HepG2 (cell line): ENCODE measurements around the gene SLC39A2. TPM values are rescaled to one million over a fixed set of nuclear protein-coding genes. Genes with fewer than 3 reads are reported as not detected.

Experiments used
- ATAC-seq: fragments of 200-7000 bp; cut with Tn5 transposase; 3 replicates; pipeline ENCODE4 v1.9.1; 2020; ENCODE audit warnings: mild to moderate bottlenecking, moderate library complexity
- BruUV-seq: library from RNA; stranded (reverse); fragments of 400-500 nt; replicated peaks from 2 replicates; lab custom pipeline; 2021; lab: Mats Ljungman, UMichigan
- CTCF ChIA-PET: fragments of 300-600 bp; formaldehyde crosslinking; extraction: SDS; loops from one replicate; lab custom pipeline; 2021; ENCODE audit warnings: low total read pairs, inconsistent platforms, low intra/inter-chr PET ratio; lab: Yijun Ruan, JAX
- POLR2A ChIA-PET: fragments of 350-600 bp; sonication (Branson Sonifier 250); formaldehyde crosslinking; loops from one replicate; lab custom pipeline; 2020; ENCODE audit warnings: antibody characterized with exemption, inconsistent platforms; lab: Yijun Ruan, JAX
- DNase-seq: peaks from one replicate; pipeline ENCODE4 v3.0.0-alpha.2; 2015; ENCODE audit warnings: low spot score
- FAIRE-seq: peaks from 3 replicates; lab custom pipeline; 2011; peaks lifted over from hg19 to GRCh38; lab: Jason Lieb, UNC
- H2AFZ ChIP-seq: one replicate; pipeline ENCODE4 v1.6.1; 2011; ENCODE audit warnings: low read length, inconsistent platforms
- H3K27ac ChIP-seq: fragments of 300-600 bp; 3 replicates; pipeline ENCODE4 v1.8.0; 2011; ENCODE audit warnings: mixed run types, mild to moderate bottlenecking, mixed read lengths, low read length, inconsistent platforms; ENCODE audit not compliant: insufficient read depth; ENCODE audit errors: extremely low read length
- H3K27me3 ChIP-seq, 2 experiments: fragments of 200-600 bp in 1 of 2; 2 replicates in 1 of 2; 3 replicates in 1 of 2; pipeline versions ENCODE4 v1.6.0 to v1.8.0; 2011; ENCODE audit warnings: low read length in 2 of 2, mild to moderate bottlenecking in 2 of 2, moderate library complexity in 2 of 2, inconsistent platforms in 1 of 2; ENCODE audit not compliant: insufficient read depth in 2 of 2, control insufficient read depth in 1 of 2
- H3K36me3 ChIP-seq, 2 experiments: fragments of 200-600 bp in 1 of 2; replicated peaks in 1 of 2; 2 replicates in 1 of 2; 3 replicates in 1 of 2; pipeline versions ENCODE4 v1.5.1 to v1.8.0; 2011; ENCODE audit warnings: low read length in 2 of 2, inconsistent platforms in 1 of 2; ENCODE audit not compliant: insufficient read depth in 2 of 2, control insufficient read depth in 1 of 2
- H3K4me1 ChIP-seq: 2 replicates; pipeline ENCODE4 v1.5.1; 2012; ENCODE audit warnings: low read length, inconsistent platforms; ENCODE audit not compliant: insufficient read depth
- H3K4me2 ChIP-seq: 2 replicates; pipeline ENCODE4 v1.6.0; 2011; ENCODE audit warnings: low read depth, low read length, inconsistent platforms
- H3K4me3 ChIP-seq, 3 experiments: fragments of 200-600 bp in 1 of 3; sonication (generic), shearing (Covaris generic) in 1 of 3; replicated peaks in 1 of 3; 2 replicates each; pipeline ENCODE4 v1.5.1; 2011 to 2016; ENCODE audit warnings: low read length in 3 of 3, inconsistent platforms in 2 of 3, low read depth in 2 of 3, mild to moderate bottlenecking in 2 of 3, control low read depth in 1 of 3, mixed read lengths in 1 of 3; ENCODE audit not compliant: insufficient read depth in 1 of 3
- H3K79me2 ChIP-seq: one replicate; pipeline ENCODE4 v1.6.1; 2011; ENCODE audit warnings: low read length, inconsistent platforms; ENCODE audit not compliant: insufficient read depth
- H3K9ac ChIP-seq: 2 replicates; pipeline ENCODE4 v1.6.0; 2011; ENCODE audit warnings: mild to moderate bottlenecking, low read depth, low read length, inconsistent platforms; ENCODE audit not compliant: insufficient read depth
- H3K9me3 ChIP-seq: 2 replicates; pipeline ENCODE4 v1.5.1; 2012; ENCODE audit warnings: mild to moderate bottlenecking, low read length
- H4K20me1 ChIP-seq: 2 replicates; pipeline ENCODE4 v1.6.0; 2011; ENCODE audit warnings: inconsistent platforms, mild to moderate bottlenecking, low read length, moderate library complexity; ENCODE audit not compliant: insufficient read depth
- CBX2 ChIP-seq, 2 experiments: fragments of 200-600 bp in 1 of 2; sonication (generic); formaldehyde crosslinking in 1 of 2; IDR thresholded peaks; 2 replicates each; pipeline versions ENCODE4 v1.7.0 to v1.8.1; 2018 to 2022; ENCODE audit warnings: low read depth in 2 of 2, low read length in 1 of 2, mild to moderate bottlenecking in 1 of 2, missing genetic modification reagents in 1 of 2
- CENPT ChIP-seq: sonication (generic); formaldehyde crosslinking; IDR thresholded peaks from 2 replicates; pipeline ENCODE4 v1.8.0; 2022; ENCODE audit warnings: low read depth, mild to moderate bottlenecking, moderate library complexity, missing genetic modification reagents
- ETV5 ChIP-seq: IDR thresholded peaks from 2 replicates; pipeline ENCODE4 v1.6.1; 2018; ENCODE audit warnings: missing biosample characterization, missing genetic modification reagents, inconsistent platforms, borderline replicate concordance
- MEF2D ChIP-seq: sonication (generic); formaldehyde crosslinking; IDR thresholded peaks from 2 replicates; pipeline ENCODE4 v1.5.1; 2020; ENCODE audit warnings: mild to moderate bottlenecking, missing genetic modification reagents
- SCMH1 ChIP-seq: sonication (generic); formaldehyde crosslinking; IDR thresholded peaks from 2 replicates; pipeline ENCODE4 v1.9.0; 2021; ENCODE audit warnings: missing genetic modification reagents, mild to moderate bottlenecking, borderline replicate concordance
- TCF7L2 ChIP-seq: IDR thresholded peaks from 2 replicates; pipeline ENCODE4 v1.6.1; 2011; ENCODE audit warnings: mild to moderate bottlenecking, low read depth, low read length, moderate library complexity
- ZBTB42 ChIP-seq: sonication (generic); formaldehyde crosslinking; IDR thresholded peaks from 2 replicates; pipeline ENCODE4 v1.5.0; 2020; ENCODE audit warnings: mild to moderate bottlenecking, missing genetic modification reagents
- ZNF296 ChIP-seq: sonication (generic); formaldehyde crosslinking; conservative IDR thresholded peaks from 2 replicates; pipeline ENCODE4 v1.5.0; 2020; ENCODE audit warnings: mild to moderate bottlenecking, missing genetic modification reagents
- ZNF326 ChIP-seq: sonication (generic); formaldehyde crosslinking; IDR thresholded peaks from 2 replicates; pipeline ENCODE4 v1.4.0; 2020; ENCODE audit warnings: missing genetic modification reagents, borderline replicate concordance
- ZNF569 ChIP-seq: sonication (generic); formaldehyde crosslinking; IDR thresholded peaks from 2 replicates; pipeline ENCODE4 v1.5.0; 2020; ENCODE audit warnings: mild to moderate bottlenecking, missing genetic modification reagents, moderate library complexity, borderline replicate concordance
- ZNF713 ChIP-seq: sonication (generic); formaldehyde crosslinking; IDR thresholded peaks from 2 replicates; pipeline ENCODE4 v1.4.0; 2020; ENCODE audit warnings: mild to moderate bottlenecking, missing genetic modification reagents
- whole genome bisulfite sequencing: methylation state at CpG from one replicate; pipeline ENCODE4 v1.1.6; 2017; ENCODE audit warnings: low lambda C conversion rate; 5-methylcytosine and 5-hydroxymethylcytosine counted together
- in situ Hi-C: cut with HindIII; loops from 2 replicates; pipeline ENCODE4 v1.10.0; 2017; ENCODE audit warnings: low pct_unique_long_range_greater_than_20kb; ENCODE audit not compliant: extremely low pct_ligation_motif_present
- intact Hi-C: fragments of 100-400 bp; cut with micrococcal nuclease; formaldehyde crosslinking; loops from one replicate; pipeline ENCODE4 v1.10.0; 2022; ENCODE audit not compliant: unreplicated experiment
- polyA plus RNA-seq, 8 experiments: library from polyadenylated mRNA; depleted of rRNA in 3 of 8; stranded (reverse) in 7 of 8; unstranded in 1 of 8; fragments of >200 nt; fragmentation: Illumina TruSeq in 4 of 8; extraction: Trizol in 4 of 8; gene quantifications; 2 replicates each; pipeline versions ENCODE4 v1.2.1 to v1.2.3, GENCODE V29; 2011 to 2016; ENCODE audit warnings: low read depth in 4 of 8, missing spikeins in 1 of 8, mixed read lengths in 1 of 8; ENCODE audit not compliant: insufficient read depth in 1 of 8
- total RNA-seq, 5 experiments: library from RNA; depleted of rRNA; stranded (reverse); fragments of >200 nt; fragmentation: Illumina TruSeq; extraction: Trizol; gene quantifications; 2 replicates each; pipeline ENCODE4 v1.2.3, GENCODE V29; 2016; ENCODE audit warnings: low read depth in 1 of 5
- TF ChIP-seq, protein P1 (sequence below): sonication (generic); formaldehyde crosslinking; conservative IDR thresholded peaks from 2 replicates; pipeline ENCODE4 v1.4.0; 2020; ENCODE audit warnings: missing genetic modification reagents
- TF ChIP-seq, protein P2 (sequence below): sonication (generic); formaldehyde crosslinking; IDR thresholded peaks from 2 replicates; pipeline ENCODE4 v1.4.0; 2020; ENCODE audit warnings: mild to moderate bottlenecking, missing genetic modification reagents
- TF ChIP-seq, protein P3 (sequence below): sonication (generic); formaldehyde crosslinking; IDR thresholded peaks from 2 replicates; pipeline ENCODE4 v1.4.0; 2020; ENCODE audit warnings: low read depth, missing genetic modification reagents
- TF ChIP-seq, protein P4 (sequence below): sonication (generic); formaldehyde crosslinking; IDR thresholded peaks from 2 replicates; pipeline ENCODE4 v1.8.0; 2022; ENCODE audit warnings: low read depth, missing genetic modification reagents

Gene SLC39A2
- total and polyA plus RNA-seq, 2 of the 13 experiments (the other 11 are each of a cell fraction or from before 2014, with no cell fraction given): 0.08 to 0.11 TPM

DNA sequence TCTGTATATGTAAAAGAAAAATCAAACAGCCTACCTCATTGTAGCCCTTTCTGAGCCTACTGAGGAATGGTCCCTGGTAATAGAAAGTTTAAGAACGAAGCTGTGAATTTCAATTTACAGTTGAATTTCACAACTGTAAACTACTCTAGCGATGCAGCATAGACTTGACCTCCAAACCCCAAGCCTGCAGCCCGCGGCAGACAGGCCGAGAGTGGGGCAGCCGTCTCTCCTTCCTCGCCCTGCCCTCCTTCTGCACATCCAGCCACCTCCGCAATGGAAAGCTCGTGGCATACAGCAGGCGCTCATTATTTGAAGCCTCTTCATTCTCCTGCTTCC lies 28.5 kb upstream of the SLC39A2 start:
- peak; percentile 59 for ATAC-seq
- no peaks in the 10 kb centered on the region for H4K20me1 ChIP-seq
- TF ChIP-seq, protein P1, sequence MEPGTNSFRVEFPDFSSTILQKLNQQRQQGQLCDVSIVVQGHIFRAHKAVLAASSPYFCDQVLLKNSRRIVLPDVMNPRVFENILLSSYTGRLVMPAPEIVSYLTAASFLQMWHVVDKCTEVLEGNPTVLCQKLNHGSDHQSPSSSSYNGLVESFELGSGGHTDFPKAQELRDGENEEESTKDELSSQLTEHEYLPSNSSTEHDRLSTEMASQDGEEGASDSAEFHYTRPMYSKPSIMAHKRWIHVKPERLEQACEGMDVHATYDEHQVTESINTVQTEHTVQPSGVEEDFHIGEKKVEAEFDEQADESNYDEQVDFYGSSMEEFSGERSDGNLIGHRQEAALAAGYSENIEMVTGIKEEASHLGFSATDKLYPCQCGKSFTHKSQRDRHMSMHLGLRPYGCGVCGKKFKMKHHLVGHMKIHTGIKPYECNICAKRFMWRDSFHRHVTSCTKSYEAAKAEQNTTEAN: no peak
- TF ChIP-seq, protein P2, sequence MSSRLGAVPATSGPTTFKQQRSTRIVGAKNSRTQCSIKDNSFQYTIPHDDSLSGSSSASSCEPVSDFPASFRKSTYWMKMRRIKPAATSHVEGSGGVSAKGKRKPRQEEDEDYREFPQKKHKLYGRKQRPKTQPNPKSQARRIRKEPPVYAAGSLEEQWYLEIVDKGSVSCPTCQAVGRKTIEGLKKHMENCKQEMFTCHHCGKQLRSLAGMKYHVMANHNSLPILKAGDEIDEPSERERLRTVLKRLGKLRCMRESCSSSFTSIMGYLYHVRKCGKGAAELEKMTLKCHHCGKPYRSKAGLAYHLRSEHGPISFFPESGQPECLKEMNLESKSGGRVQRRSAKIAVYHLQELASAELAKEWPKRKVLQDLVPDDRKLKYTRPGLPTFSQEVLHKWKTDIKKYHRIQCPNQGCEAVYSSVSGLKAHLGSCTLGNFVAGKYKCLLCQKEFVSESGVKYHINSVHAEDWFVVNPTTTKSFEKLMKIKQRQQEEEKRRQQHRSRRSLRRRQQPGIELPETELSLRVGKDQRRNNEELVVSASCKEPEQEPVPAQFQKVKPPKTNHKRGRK (CRISPR knock-in tag): no peak
- TF ChIP-seq ZBTB42 (no peak), ZNF569 (CRISPR knock-in tag) (no peak), CBX2 (IDR thresholded peaks at IDR 0.05; ENCODE audit: low read depth, low read length) (no peak), CBX2 (CRISPR knock-in tag; IDR thresholded peaks at IDR 0.05; ENCODE audit: low read depth) (no peak), TCF7L2 (no peak), CENPT (CRISPR knock-in tag) (no peak), ZNF713 (CRISPR knock-in tag) (no peak), MEF2D (CRISPR knock-in tag) (no peak), ZNF326 (CRISPR knock-in tag) (no peak), ETV5 (no peak), ZNF296 (CRISPR knock-in tag) (no peak), SCMH1 (no peak)
- TF ChIP-seq, protein P3, sequence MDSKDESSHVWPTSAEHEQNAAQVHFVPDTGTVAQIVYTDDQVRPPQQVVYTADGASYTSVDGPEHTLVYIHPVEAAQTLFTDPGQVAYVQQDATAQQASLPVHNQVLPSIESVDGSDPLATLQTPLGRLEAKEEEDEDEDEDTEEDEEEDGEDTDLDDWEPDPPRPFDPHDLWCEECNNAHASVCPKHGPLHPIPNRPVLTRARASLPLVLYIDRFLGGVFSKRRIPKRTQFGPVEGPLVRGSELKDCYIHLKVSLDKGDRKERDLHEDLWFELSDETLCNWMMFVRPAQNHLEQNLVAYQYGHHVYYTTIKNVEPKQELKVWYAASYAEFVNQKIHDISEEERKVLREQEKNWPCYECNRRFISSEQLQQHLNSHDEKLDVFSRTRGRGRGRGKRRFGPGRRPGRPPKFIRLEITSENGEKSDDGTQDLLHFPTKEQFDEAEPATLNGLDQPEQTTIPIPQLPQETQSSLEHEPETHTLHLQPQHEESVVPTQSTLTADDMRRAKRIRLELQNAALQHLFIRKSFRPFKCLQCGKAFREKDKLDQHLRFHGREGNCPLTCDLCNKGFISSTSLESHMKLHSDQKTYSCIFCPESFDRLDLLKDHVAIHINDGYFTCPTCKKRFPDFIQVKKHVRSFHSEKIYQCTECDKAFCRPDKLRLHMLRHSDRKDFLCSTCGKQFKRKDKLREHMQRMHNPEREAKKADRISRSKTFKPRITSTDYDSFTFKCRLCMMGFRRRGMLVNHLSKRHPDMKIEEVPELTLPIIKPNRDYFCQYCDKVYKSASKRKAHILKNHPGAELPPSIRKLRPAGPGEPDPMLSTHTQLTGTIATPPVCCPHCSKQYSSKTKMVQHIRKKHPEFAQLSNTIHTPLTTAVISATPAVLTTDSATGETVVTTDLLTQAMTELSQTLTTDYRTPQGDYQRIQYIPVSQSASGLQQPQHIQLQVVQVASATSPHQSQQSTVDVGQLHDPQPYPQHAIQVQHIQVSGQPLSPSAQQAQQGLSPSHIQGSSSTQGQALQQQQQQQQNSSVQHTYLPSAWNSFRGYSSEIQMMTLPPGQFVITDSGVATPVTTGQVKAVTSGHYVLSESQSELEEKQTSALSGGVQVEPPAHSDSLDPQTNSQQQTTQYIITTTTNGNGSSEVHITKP (CRISPR knock-in tag): no peak
- TF ChIP-seq, protein P4, sequence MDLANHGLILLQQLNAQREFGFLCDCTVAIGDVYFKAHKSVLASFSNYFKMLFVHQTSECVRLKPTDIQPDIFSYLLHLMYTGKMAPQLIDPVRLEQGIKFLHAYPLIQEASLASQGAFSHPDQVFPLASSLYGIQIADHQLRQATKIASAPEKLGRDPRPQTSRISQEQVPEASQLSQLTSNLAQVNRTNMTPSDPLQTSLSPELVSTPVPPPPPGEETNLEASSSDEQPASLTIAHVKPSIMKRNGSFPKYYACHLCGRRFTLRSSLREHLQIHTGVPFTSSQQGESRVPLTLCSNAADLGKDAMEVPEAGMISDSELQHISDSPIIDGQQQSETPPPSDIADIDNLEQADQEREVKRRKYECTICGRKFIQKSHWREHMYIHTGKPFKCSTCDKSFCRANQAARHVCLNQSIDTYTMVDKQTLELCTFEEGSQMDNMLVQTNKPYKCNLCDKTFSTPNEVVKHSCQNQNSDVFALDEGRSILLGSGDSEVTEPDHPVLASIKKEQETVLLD (CRISPR knock-in tag): no peak

More for the DNA sequence above, 28.5 kb upstream of the SLC39A2 start:
- H2AFZ ChIP-seq: peak overlapping the region; percentile 68
- DNase-seq (no peak), FAIRE-seq (no peak)
- no peak overlapping the region for H3K27ac ChIP-seq
- H3K27me3 ChIP-seq: peaks cover 0 to 23% of the 10 kb centered on the region in 2 experiments; a peak in 3 of 5 replicates
- intact Hi-C loops (no loop called here), in situ Hi-C loops (loop anchor here (10.0 kb wide), 1 partner anchor 506 kb away; the partner anchor contains the start of genes PIP4P1 and PNP)
- H3K4me2 ChIP-seq: peak overlapping the region; percentile 92
- H3K79me2 ChIP-seq: no peaks in the 10 kb centered on the region
- no peaks in the 10 kb centered on the region for H3K36me3 ChIP-seq
- peak overlapping the region; percentile 54 to 80 (median 80) for H3K4me3 ChIP-seq
- H3K4me1 ChIP-seq: peaks cover 32% of the 10 kb centered on the region
- ChIA-PET CTCF (interaction anchor here (1.1 to 2.4 kb wide), 4 partner anchors 20 to 273 kb away, joined by 4 to 32 read pairs (median 7); partner anchors contain the start of gene METTL17), POLR2A (interaction anchor here (1.0 to 1.4 kb wide), 2 partner anchors 279 to 289 kb away, joined by 3 read pairs; no protein-coding TSS in a partner anchor)
- H3K9me3 ChIP-seq: no peaks in the 10 kb centered on the region
- peak overlapping the region; percentile 54 for H3K9ac ChIP-seq
- no TSS peak for BruUV-seq
- 3% methylated on average over 10 of the region's 10 CpGs for WGBS
